GM21381 (cell line): ENCODE data around the gene GMDS.

ENCODE experiments used
- ATAC-seq: cut with Tn5 transposase; IDR thresholded peaks from one replicate; pipeline ENCODE4 v1.9.1; 2021; ENCODE audit warnings: mild to moderate bottlenecking, moderate library complexity; ENCODE audit not compliant: unreplicated experiment

The GMDS gene

GRCh38 chr6:2108700-2109306, 136.6 kb downstream of the GMDS start:
- no peak for ATAC-seq

- no peak for ATAC-seq
Measured at GRCh38 chr6:2104524-2104880, 140.9 kb downstream of the GMDS start.

GRCh38 chr6:2103765-2104523, 141.5 kb downstream of the GMDS start:
- no peak for ATAC-seq

- no peak for ATAC-seq
Measured at GRCh38 chr6:2102966-2103365, 142.4 kb downstream of the GMDS start.

GRCh38 chr6:2102316-2102883, 143.0 kb downstream of the GMDS start:
- no peak for ATAC-seq

GRCh38 chr6:2101213-2101612, 144.2 kb downstream of the GMDS start:
- no peak for ATAC-seq

- ATAC-seq = no peak
Measured at GRCh38 chr6:2099870-2100269, 145.5 kb downstream of the GMDS start.

GRCh38 chr6:2097464-2097863, 147.9 kb downstream of the GMDS start:
- ATAC-seq = no peak

- ATAC-seq = no peak
Measured at GRCh38 chr6:2094642-2095041, 150.8 kb downstream of the GMDS start.

- ATAC-seq = no peak
Measured at GRCh38 chr6:2086326-2086965, 159.0 kb downstream of the GMDS start.

- ATAC-seq = no peak
Measured at GRCh38 chr6:2085657-2086056, 159.7 kb downstream of the GMDS start.

GRCh38 chr6:2081155-2082138, 164.0 kb downstream of the GMDS start:
- peak; percentile 91 for ATAC-seq

GRCh38 chr6:2078888-2079287, 166.5 kb downstream of the GMDS start:
- no peak for ATAC-seq

- no peak for ATAC-seq
Measured at GRCh38 chr6:2077826-2078225, 167.6 kb downstream of the GMDS start.

GRCh38 chr6:2073476-2073875, 171.9 kb downstream of the GMDS start:
- no peak for ATAC-seq

- no peak for ATAC-seq
Measured at GRCh38 chr6:2072453-2072852, 173.0 kb downstream of the GMDS start.

GRCh38 chr6:2063547-2063946, 181.9 kb downstream of the GMDS start:
- no peak for ATAC-seq

GRCh38 chr6:2061880-2062279, 183.5 kb downstream of the GMDS start:
- ATAC-seq = no peak

GRCh38 chr6:2055911-2056310, 189.5 kb downstream of the GMDS start:
- no peak for ATAC-seq

GRCh38 chr6:2055143-2055542, 190.3 kb downstream of the GMDS start:
- no peak for ATAC-seq
